Left forelimb (tissue), 1 donor: ENCODE data around the gene CYB5B.
A peak's percentile ranks its signal among the peaks of the same experiment; 100 is the strongest.

Experiments used
- DNase-seq: peaks from one replicate; pipeline ENCODE4 v3.0.0-alpha.2; 2018; ENCODE audit warnings: low spot score

Gene CYB5B

DNA sequence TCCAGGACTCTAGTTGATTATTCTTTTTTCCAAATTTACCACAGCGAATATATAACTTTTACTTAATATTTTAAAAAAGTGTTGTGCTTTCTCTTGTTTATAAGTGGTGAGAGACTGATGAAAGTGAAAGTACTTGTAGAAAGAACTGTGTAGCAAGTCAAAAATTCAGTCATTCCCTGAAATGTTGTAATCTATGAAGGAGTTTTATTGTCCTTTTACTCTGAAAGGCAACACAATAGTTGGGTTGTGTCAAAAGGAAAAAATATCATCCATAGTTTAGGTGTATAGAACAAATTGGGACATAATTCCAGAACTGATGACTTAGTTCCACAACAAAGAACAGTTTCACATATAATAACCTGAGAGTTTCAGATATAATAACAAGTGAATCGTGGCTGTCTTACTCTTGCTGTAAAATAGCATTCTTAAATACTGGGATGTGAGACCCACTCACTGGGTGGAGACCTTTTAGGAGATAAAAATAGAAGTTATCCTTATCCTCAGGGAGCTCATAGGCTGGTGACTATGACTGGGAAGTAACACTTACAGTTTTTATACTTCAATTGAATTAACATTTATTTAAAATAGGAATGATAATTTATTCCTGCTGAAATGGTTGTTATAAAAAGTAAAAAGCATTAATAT lies 20.6 kb downstream of the CYB5B start:
- no peak for DNase-seq

- no peak for DNase-seq
Measured at GRCh38 chr16:69448470-69449193, 24.2 kb downstream of the CYB5B start.

- DNase-seq: no peak
Measured at GRCh38 chr16:69451166-69451565, 26.7 kb downstream of the CYB5B start.

DNA sequence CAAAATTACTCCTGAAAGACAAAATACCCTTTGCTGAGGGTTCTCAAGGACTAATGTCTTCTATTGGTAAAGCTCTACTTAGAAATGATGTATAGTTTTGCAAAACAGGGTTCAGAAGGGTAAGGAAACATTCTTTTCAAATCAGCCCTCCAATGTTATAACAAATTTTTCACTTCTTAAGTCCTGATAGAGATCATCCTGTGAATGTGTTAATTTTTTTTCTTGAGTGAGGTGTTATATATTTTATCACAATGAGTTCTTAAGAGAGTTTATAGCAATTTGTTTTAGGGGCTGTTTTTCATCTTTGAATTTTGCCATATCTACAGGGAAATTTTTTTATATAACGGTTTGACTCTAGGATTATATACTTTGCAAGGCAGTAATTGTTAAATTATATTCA lies 29.5 kb downstream of the CYB5B start:
- DNase-seq: no peak

- DNase-seq: no peak
Measured at GRCh38 chr16:69463876-69464275, 39.5 kb downstream of the CYB5B start.

DNA sequence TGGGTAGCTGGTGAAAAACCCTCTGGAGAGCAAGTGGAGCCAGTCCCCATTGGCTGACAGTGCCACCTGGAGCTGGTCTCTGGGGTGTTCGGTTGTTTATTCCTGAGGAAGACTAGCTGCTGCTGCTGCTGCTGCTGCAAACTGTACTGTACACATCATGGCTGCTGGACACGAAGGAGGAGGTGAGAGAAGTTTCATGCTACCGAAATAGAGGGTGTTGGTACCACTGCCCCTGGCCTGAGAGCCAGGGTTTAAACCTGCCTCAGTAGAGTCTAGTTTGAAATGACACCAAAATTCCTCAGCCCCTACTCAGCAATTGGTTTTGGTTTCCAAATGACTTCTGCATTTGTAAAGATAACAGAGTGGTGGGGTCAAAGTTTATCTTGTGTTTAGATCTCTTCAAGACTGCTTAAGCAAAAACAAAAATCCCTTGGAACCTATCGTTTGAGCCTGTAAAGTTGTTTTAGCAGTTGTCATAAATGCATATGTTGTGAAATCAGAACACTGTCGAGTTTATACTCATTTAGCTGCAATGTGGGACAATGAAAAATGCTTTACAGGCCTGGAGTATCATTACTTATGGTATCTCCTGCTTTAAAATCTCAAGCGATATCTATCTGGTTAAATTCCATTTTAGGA lies 40.8 kb downstream of the CYB5B start:
- no peak for DNase-seq

GRCh38 chr16:69465881-69466280 lies 41.5 kb downstream of the CYB5B start:
- no peak for DNase-seq

- DNase-seq: no peak
Measured at GRCh38 chr16:69466547-69466946, 42.1 kb downstream of the CYB5B start.

GRCh38 chr16:69467080-69467479 lies 42.7 kb downstream of the CYB5B start:
- no peak for DNase-seq

DNA sequence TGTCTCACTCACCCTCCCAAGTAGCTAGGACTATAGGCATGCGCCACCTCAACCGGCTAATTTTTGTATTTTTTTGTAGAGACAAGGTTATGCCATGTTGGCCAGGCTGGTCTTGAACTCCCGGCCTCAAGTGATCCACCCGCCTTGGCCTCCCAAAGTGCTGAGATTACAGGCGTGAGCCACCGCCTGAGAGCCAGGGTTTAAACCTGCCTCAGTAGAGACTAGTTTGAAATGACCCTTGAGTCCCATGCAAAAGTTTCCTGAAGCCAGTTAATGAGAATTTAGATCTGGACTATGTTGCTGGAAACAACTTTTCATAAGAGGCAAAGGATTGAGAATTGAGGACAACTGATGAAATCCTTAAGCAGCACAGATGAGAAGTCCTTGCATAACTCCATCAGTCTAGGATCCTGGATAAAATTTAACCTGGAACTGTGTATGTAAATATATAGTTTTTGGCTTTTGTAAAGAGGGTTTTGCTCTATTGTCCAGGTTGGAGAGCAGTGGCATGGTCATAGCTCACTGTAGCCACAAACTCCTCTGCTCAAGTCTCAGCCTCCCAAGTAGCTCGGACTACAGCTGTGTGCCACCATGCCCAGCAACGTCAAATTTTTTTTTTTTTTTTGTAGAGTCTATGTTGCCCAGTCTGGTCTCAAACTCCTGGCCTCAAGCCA lies 43.2 kb downstream of the CYB5B start:
- DNase-seq: no peak

DNA sequence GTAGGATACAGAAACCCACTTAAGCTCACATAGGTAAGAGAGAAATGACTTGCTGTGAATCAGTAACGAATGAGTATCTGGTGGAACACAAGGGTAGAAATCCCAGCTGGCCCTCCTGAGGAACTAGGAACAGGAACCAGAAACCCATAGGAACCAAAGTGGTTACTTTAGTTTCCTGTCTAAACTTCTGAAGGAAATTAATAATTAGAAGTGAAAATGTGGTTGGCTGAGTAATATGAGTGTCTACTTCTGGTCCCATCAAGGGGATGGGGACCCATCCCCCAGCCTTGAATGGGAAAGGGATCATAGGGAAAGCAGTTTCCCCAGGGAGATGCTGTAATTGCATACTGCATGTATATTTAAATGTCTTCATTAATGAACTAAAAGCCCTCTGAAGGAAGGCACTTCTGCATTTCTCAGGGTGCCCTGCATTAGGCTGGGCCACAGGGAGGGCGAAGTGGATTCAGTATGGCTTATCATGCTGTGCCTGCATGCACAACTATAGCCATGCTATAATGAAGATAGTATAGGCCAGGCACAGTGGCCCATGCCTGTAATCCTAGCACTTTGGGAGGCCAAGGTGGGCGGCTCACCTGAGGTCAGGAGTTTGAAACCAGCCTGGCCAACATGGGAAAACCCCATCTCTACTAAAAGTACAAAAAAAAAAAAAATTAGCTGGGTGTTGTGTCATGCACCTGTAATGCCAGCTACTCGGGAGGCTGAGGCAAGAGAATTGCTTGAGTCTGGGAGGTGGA lies 45.6 kb downstream of the CYB5B start:
- DNase-seq: no peak

- DNase-seq: no peak
Measured at GRCh38 chr16:69471121-69471520, 46.7 kb downstream of the CYB5B start.

GRCh38 chr16:69474408-69474807 lies 50.0 kb downstream of the CYB5B start:
- no peak for DNase-seq

DNA sequence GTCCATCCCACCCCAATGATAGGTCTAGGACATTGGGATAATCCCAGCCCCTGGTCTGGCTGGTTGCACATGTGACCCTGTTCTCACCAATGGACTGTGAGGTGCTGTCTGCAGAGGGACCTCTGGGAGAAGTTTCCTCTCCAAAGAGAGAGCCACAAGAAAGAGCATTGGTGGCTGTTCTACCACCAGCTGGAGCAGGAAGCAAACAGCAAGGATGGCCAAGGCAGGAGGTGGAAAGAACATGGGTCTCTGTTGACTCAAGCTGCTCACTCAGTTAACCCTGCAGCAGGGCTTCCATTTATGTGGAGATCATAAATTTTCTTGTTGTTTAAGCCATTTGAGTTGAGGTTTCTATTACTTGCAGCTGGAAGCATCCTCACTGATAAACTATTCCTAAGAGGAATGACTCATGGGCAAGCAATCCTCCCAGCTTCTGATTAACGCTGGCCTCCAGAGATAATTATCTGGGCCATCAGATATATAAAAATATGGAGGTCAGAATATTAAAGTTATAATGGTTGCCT lies 52.6 kb downstream of the CYB5B start:
- DNase-seq: no peak

- DNase-seq: no peak
Measured at GRCh38 chr16:69477546-69477945, 53.1 kb downstream of the CYB5B start.

GRCh38 chr16:69478685-69479084 lies 54.3 kb downstream of the CYB5B start:
- no peak for DNase-seq

DNA sequence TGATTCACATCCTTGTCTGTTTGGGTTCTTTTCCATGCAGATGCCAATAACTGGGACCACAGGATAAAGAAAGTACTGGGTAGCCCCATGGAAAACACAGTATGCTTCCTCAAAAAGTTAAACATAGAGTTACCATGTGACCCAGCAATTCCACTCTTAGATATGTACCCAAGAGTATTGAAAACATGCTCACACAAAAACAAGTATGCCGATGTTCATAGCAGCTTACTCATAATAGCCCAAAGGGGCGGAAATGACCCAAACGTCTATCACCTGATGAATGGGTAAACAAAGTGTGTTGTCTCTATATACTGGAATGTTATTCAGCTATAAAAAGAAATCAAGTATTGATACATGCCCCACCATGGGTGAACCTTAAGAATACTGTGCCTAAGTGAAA lies 55.4 kb downstream of the CYB5B start:
- no peak for DNase-seq

DNA sequence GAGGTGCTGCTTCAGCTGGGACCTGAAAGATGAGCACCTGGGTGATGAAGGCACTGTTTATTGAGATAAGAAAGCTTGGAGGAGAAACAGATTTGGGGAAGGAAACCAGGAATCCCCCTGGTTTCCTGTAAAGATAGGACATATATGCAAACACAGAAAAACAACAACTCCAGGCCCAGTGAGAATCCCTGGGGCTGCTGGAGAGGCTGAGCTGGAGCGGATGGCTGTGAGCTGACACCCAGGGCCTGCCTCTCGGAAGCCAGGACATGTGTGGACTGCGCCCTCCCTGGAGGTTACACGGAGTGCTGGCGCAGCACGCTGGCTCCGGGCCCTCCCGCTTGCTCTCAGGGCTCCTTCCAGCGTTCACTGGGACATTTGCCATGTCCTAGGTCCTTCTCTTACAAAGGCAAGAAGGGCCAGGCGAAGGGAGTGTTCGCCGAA lies 57.5 kb downstream of the CYB5B start:
- DNase-seq: peak; percentile 79

- peak; percentile 73 for DNase-seq
Measured at GRCh38 chr16:69482410-69482991, 58.1 kb downstream of the CYB5B start.

DNA sequence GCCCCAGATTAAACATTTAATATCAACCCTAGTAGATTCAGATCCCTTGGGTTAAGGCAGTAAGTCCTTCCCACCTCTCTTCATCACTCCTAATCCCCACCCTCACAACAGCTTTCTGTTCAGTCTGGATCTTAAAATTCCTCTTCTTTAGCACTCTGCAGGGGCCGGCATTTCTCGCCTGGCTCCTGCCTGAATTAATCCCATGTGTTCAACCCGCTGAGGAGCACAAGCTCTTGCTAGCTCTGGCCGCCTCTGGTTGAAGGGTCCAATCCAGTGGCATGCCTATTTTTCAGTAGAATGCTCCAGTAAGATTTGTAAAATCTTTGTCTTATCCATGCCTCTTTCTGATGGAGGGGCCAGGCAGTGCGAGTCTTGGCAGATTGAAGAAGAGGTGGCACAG lies 59.2 kb downstream of the CYB5B start:
- no peak for DNase-seq

- no peak for DNase-seq
Measured at GRCh38 chr16:69485361-69485760, 60.9 kb downstream of the CYB5B start.
